ENCODE results near the gene KLK2.

KLK2 gene

DNA sequence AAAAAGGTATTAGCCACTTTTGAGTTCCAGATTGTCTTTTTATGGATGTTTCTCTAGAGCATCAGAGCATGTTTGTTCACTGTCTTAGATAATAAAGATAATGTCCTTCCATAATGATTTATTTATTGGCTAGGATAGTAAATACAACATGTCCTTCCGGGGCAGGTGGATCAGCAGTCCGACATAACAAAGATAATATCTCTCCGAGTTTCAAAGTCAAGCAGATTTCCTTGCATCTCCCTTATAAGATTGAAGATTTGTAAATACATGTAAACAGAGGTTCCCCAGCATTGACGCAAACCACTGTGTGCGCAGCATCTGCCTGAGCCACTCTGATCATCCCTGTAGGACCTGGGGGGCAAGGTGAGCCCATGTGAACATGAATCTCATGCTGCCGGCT lies 31.1 kb upstream of the KLK2 start:
- DNase-seq (ENCODE audit: low read depth) = no peak
- TF ChIP-seq MYC (IDR thresholded peaks at IDR 0.05; ENCODE audit: low read depth, low read length) (no peak), POLR2A (IDR thresholded peaks at IDR 0.05; ENCODE audit: extremely low read depth, insufficient read length) (no peak)
- TF ChIP-seq, protein P1, sequence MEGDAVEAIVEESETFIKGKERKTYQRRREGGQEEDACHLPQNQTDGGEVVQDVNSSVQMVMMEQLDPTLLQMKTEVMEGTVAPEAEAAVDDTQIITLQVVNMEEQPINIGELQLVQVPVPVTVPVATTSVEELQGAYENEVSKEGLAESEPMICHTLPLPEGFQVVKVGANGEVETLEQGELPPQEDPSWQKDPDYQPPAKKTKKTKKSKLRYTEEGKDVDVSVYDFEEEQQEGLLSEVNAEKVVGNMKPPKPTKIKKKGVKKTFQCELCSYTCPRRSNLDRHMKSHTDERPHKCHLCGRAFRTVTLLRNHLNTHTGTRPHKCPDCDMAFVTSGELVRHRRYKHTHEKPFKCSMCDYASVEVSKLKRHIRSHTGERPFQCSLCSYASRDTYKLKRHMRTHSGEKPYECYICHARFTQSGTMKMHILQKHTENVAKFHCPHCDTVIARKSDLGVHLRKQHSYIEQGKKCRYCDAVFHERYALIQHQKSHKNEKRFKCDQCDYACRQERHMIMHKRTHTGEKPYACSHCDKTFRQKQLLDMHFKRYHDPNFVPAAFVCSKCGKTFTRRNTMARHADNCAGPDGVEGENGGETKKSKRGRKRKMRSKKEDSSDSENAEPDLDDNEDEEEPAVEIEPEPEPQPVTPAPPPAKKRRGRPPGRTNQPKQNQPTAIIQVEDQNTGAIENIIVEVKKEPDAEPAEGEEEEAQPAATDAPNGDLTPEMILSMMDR (IDR thresholded peaks at IDR 0.05; ENCODE audit: low read depth, low read length) = no peak
- TF ChIP-seq, protein P2, sequence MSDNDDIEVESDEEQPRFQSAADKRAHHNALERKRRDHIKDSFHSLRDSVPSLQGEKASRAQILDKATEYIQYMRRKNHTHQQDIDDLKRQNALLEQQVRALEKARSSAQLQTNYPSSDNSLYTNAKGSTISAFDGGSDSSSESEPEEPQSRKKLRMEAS (IDR thresholded peaks at IDR 0.05; ENCODE audit: low read depth, low read length) = no peak

DNA sequence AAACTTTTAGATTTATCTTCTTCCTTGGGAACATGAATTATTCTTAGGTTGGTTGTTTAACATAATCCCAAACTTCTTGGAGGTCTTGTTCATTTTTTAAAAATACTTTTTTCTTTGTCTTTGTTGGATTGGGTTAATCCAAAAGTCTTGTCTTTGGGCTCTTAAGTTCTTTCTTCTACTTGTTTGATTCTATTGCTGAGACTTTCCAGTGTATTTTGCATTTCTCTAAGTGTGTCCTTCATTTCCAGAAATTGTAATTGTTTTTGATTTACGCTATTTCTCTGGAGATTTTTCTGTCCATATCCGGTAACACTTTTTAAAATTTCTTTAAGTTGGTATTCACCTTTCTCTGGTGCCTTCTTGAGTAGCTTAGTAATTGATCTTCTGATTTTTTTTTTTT lies 30.0 kb upstream of the KLK2 start:
- no peak overlapping the region for H3K4me3 ChIP-seq (ENCODE audit: low read depth, low read length)
- TF ChIP-seq, protein P2 (IDR thresholded peaks at IDR 0.05; ENCODE audit: low read depth, low read length) = no peak
- TF ChIP-seq, protein P1 (IDR thresholded peaks at IDR 0.05; ENCODE audit: low read depth, low read length) = no peak
- no peak for TF ChIP-seq MYC (IDR thresholded peaks at IDR 0.05; ENCODE audit: low read depth, low read length)
- TF ChIP-seq POLR2A (IDR thresholded peaks at IDR 0.05; ENCODE audit: extremely low read depth, insufficient read length) = no peak
- no peak for DNase-seq (ENCODE audit: low read depth)

More for the DNA sequence above, 31.1 kb upstream of the KLK2 start:
- H3K4me3 ChIP-seq (ENCODE audit: low read depth, low read length) = no peak overlapping the region

DNA sequence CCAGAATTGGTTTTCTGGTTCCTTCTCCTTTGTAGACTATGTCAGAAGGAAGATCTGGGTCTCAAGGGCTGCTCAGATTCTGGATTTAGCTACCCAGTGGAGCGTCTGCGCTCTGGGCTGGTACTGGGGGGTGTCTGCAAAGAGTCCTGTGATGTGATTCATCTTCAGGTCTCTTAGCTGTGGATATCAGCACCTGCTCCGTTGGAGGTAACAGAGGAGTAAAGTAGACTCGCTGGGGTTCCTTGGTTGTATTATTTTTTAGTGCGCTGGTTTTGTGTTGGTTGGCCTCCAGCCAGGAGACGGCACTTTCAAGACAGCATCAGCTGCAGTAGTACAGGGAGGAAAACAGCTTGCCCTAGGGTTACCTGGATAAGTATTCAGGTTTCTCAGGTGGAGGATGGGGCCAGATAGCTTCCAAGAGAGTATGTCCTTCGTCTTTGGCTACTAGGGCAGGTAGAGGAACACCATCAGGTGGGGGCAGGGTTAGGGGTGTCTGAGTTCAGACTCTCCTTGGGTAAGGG lies 29.5 kb upstream of the KLK2 start:
- no peak for DNase-seq (ENCODE audit: low read depth)
- no peak overlapping the region for H3K4me3 ChIP-seq (ENCODE audit: low read depth, low read length)
- TF ChIP-seq, protein P1 (IDR thresholded peaks at IDR 0.05; ENCODE audit: low read depth, low read length) = no peak
- TF ChIP-seq, protein P2 (IDR thresholded peaks at IDR 0.05; ENCODE audit: low read depth, low read length) = no peak
- no peak for TF ChIP-seq MYC (IDR thresholded peaks at IDR 0.05; ENCODE audit: low read depth, low read length)
- TF ChIP-seq POLR2A (IDR thresholded peaks at IDR 0.05; ENCODE audit: extremely low read depth, insufficient read length) = no peak

DNA sequence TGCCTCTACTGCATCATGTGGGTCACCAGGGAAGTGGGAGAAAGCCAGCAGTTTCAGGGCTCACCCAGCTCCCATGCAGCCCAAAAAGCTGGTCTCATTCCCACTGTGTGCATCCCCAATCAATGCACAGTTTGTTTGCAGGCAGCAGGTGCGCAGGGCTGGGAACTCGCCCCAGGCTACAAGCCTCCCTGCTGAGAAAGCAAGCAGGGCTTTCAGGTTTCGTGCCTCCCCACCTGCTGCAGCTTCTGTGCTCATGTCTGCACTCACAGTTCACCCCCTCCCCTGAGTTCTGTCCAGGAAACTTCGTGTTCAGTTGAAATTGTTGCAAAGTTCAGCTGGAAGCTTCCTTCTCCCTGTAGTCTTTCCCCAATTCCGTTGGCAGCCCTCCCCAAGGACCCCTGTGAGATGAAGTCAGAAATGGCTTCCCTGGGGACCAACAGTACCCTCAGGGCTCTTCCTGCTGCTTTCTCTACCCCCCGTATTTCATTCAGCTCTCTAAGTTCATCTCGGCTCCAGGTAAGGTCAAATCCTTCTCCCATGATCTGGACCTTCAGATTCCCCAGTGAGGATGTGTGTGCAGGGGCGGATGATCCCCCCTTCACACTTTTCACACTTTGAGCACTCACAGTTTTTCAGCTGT lies 28.8 kb upstream of the KLK2 start:
- no peak for DNase-seq (ENCODE audit: low read depth)
- no peak for TF ChIP-seq POLR2A (IDR thresholded peaks at IDR 0.05; ENCODE audit: extremely low read depth, insufficient read length)
- no peak for TF ChIP-seq MYC (IDR thresholded peaks at IDR 0.05; ENCODE audit: low read depth, low read length)
- TF ChIP-seq, protein P2 (IDR thresholded peaks at IDR 0.05; ENCODE audit: low read depth, low read length) = no peak
- TF ChIP-seq, protein P1 (IDR thresholded peaks at IDR 0.05; ENCODE audit: low read depth, low read length) = no peak
- no peak overlapping the region for H3K4me3 ChIP-seq (ENCODE audit: low read depth, low read length)

DNA sequence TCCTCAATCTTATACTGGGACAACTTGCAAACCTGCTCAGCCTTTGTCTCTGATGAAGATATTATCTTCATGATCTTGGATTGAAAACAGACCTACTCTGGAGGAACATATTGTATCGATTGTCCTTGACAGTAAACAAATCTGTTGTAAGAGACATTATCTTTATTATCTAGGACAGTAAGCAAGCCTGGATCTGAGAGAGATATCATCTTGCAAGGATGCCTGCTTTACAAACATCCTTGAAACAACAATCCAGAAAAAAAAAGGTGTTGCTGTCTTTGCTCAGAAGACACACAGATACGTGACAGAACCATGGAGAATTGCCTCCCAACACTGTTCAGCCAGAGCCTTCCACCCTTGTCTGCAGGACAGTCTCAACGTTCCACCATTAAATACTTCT lies 22.5 kb upstream of the KLK2 start:
- DNase-seq (ENCODE audit: low read depth) = no peak
- TF ChIP-seq, protein P2 (IDR thresholded peaks at IDR 0.05; ENCODE audit: low read depth, low read length) = no peak
- no peak for TF ChIP-seq MYC (IDR thresholded peaks at IDR 0.05; ENCODE audit: low read depth, low read length)
- TF ChIP-seq, protein P1 (IDR thresholded peaks at IDR 0.05; ENCODE audit: low read depth, low read length) = no peak
- no peak for TF ChIP-seq POLR2A (IDR thresholded peaks at IDR 0.05; ENCODE audit: extremely low read depth, insufficient read length)
- H3K4me3 ChIP-seq (ENCODE audit: low read depth, low read length) = no peak overlapping the region

All from NB4 (cell line).